ENCODE results near the gene SLC25A10. TPM values are rescaled to one million over a fixed set of nuclear protein-coding genes. Genes with fewer than 3 reads are reported as not detected.
A peak's percentile ranks its signal among the peaks of the same experiment; 100 is the strongest.

SLC25A10 gene
- total RNA-seq, 1 donor from 2014 or later = 8.2 TPM

- no peaks in the 10 kb centered on the region for H3K9me3 ChIP-seq (replicated peaks)
- no peak for DNase-seq
- peak overlapping the region; percentile 79 for H3K27ac ChIP-seq (replicated peaks)
Measured at GRCh38 chr17:81696218-81696941, 15.7 kb upstream of the SLC25A10 start.

DNA sequence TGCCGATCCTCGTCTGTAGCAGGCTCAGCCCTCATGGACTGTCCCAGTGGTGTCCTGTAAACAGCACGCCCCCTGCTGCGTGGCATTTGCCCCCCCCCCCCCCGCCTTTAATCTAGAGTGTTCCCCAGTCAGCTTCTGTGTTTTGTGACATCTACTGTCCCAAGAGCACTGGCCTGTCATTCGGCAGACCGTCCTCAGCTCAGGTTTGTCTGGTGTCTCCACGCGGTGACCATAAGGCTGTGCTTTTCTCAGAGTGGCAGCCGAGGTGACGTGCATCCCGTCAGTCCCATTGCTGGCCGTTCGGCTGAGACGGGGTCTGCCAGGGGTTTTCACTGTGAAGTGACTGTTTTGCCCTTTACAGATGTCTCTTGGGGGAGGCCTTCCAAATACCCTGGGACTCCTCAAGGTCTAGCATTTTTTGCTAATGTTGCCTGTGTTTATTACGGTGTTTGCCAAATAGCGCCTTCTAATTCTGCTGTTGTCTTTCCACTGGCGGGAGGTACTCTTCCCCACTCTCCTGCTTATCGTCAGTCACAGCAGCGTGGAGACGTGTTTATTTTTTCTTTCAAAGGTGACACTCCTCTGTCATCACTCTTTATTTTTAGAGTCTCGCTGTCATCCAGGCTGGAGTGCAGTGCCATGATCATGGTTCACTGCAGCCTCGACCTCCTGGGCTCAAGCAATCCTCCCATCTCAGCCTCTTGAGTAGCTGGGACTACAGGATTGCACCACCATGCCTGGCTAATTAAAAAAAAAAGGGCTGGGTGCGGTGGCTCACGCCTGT lies 14.6 kb upstream of the SLC25A10 start:
- no peaks in the 10 kb centered on the region for H3K27me3 ChIP-seq (ENCODE audit: low read depth)

More at GRCh38 chr17:81696218-81696941, 15.7 kb upstream of the SLC25A10 start:
- Histone ChIP-seq H3K4me3 (no peak overlapping the region), H3K36me3 (peaks cover 90% of the 10 kb centered on the region), H3K27me3 (ENCODE audit: low read depth) (no peaks in the 10 kb centered on the region), H3K4me1 (peaks cover 31% of the 10 kb centered on the region)
- intact Hi-C loops (cut with micrococcal nuclease) = no loop called here
- TF ChIP-seq CTCF (IDR thresholded peaks at IDR 0.05; ENCODE audit: borderline replicate concordance) = no peak

DNA sequence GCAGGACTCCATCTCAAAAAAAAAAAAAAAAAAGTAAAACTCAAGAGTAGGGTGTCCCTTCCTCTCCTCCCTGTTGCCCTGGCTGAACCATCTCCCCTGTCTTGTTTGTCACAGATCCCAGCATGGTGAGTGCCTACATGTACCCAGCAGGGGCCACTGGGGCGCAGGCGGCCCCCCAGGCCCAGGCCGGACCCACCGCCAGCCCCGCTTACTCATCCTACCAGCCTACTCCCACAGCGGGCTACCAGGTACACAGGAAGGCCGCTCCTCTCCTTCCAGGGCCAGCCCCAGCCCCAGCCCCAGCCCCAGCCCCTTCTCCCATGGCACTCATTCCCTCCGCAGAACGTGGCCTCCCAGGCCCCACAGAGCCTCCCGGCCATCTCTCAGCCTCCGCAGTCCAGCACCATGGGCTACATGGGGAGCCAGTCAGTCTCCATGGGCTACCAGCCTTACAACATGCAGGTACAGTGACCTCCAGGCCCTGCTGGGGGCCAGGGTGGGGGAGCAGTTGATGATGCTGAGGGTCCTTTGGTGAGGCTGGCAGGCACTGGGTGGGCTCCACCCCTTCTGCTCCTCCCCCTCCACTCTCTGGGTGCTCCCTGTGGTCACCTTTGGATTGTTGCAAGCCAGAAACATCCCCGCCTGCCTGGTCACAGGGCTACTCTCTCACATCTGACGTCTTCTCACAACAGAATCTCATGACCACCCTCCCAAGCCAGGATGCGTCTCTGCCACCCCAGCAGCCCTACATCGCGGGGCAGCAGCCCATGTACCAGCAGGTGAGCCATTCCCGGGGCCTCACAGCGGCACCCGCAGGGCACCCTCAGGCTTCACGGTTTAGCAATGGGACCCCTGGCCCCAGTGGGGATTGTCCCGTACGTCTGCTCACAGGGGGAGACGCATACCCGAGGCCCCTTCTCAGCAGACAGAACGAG lies 11.5 kb upstream of the SLC25A10 start:
- Histone ChIP-seq H3K4me1 (peaks cover 64% of the 10 kb centered on the region), H3K4me3 (no peak overlapping the region), H3K9me3 (replicated peaks) (no peaks in the 10 kb centered on the region), H3K27me3 (ENCODE audit: low read depth) (no peaks in the 10 kb centered on the region), H3K27ac (replicated peaks) (no peak overlapping the region), H3K36me3 (peaks cover 65% of the 10 kb centered on the region)
- intact Hi-C loops (cut with micrococcal nuclease) = no loop called here
- no peak for DNase-seq
- TF ChIP-seq CTCF (IDR thresholded peaks at IDR 0.05; ENCODE audit: borderline replicate concordance) = no peak

More for the DNA sequence above, 14.6 kb upstream of the SLC25A10 start:
- Histone ChIP-seq H3K4me3 (peak overlapping the region; percentile 10), H3K9me3 (replicated peaks) (no peaks in the 10 kb centered on the region), H3K4me1 (peaks cover 42% of the 10 kb centered on the region), H3K36me3 (peaks cover 84% of the 10 kb centered on the region), H3K27ac (replicated peaks) (peak overlapping the region; percentile 79)
- DNase-seq = no peak
- intact Hi-C loops (cut with micrococcal nuclease) = no loop called here
- no peak for TF ChIP-seq CTCF (IDR thresholded peaks at IDR 0.05; ENCODE audit: borderline replicate concordance)

- H3K27me3 ChIP-seq (ENCODE audit: low read depth) = no peaks in the 10 kb centered on the region
- peak overlapping the region; percentile 98 for H3K4me3 ChIP-seq
- peaks cover 61% of the 10 kb centered on the region for H3K4me1 ChIP-seq
- DNase-seq = no peak
- no peaks in the 10 kb centered on the region for H3K9me3 ChIP-seq (replicated peaks)
- no peak for TF ChIP-seq CTCF (IDR thresholded peaks at IDR 0.05; ENCODE audit: borderline replicate concordance)
- H3K36me3 ChIP-seq = peaks cover 65% of the 10 kb centered on the region
- peak overlapping the region; percentile 19 for H3K27ac ChIP-seq (replicated peaks)
- intact Hi-C loops (cut with micrococcal nuclease) = no loop called here
Measured at GRCh38 chr17:81701288-81702071, 10.6 kb upstream of the SLC25A10 start.

Measured in left ventricle myocardium inferior (tissue), 1 donor.